Caco-2 (cell line): ENCODE measurements around the gene NEDD4L. TPM values are rescaled to one million over a fixed set of nuclear protein-coding genes. Genes with fewer than 3 reads are reported as not detected.
"Not testable (repeated sequence)": the region's sequence is repeated elsewhere in the genome, so short reads cannot be mapped to it uniquely, and the experiment has no call there.

Experiments
- BruUV-seq: library from RNA; stranded (reverse); fragments of 400-500 nt; replicated peaks from 2 replicates; lab custom pipeline; 2021; lab: Mats Ljungman, UMichigan
- CTCF ChIA-PET: fragments of 300-600 bp; sonication (Branson Sonifier 250); formaldehyde crosslinking; loops from one replicate; lab custom pipeline; 2022; ENCODE audit warnings: antibody characterized with exemption; lab: Charles Lee
- POLR2A ChIA-PET: fragments of 300-600 bp; sonication (Branson Sonifier 250); formaldehyde crosslinking; loops from one replicate; lab custom pipeline; 2022; ENCODE audit warnings: antibody characterized with exemption; lab: Charles Lee
- DNase-seq, 2 experiments: peaks; one replicate each; pipeline versions ENCODE4 v3.0.0 to v3.0.0-alpha.2; 2020 to 2022
- H3K27me3 ChIP-seq: replicated peaks from 2 replicates; pipeline ENCODE4 v1.6.0; 2011; ENCODE audit warnings: low read length; ENCODE audit not compliant: control insufficient read depth, insufficient read depth
- H3K36me3 ChIP-seq: 2 replicates; pipeline ENCODE4 v1.5.1; 2011; ENCODE audit warnings: low read length; ENCODE audit not compliant: control insufficient read depth, insufficient read depth
- H3K4me1 ChIP-seq: fragments of 250-450 bp; sonication (Bioruptor Pico); 2 replicates; pipeline ENCODE4 v1.5.1; 2020; ENCODE audit warnings: mild to moderate bottlenecking
- H3K4me3 ChIP-seq: 2 replicates; pipeline ENCODE4 v1.5.1; 2011; ENCODE audit warnings: low read depth, mild to moderate bottlenecking, control low read depth, low read length
- H3K9me3 ChIP-seq: fragments of 250-450 bp; sonication (Bioruptor Pico); 2 replicates; pipeline ENCODE4 v1.5.1; 2020; ENCODE audit warnings: mild to moderate bottlenecking, moderate library complexity
- H3K27ac Mint-ChIP-seq: one replicate; pipeline ENCODE4 v1.8.0; 2022; ENCODE audit warnings: mixed read lengths; ENCODE audit not compliant: unreplicated experiment
- H3K27me3 Mint-ChIP-seq: one replicate; pipeline ENCODE4 v1.8.0; 2022; ENCODE audit warnings: mixed read lengths; ENCODE audit not compliant: insufficient read depth, unreplicated experiment
- H3K36me3 Mint-ChIP-seq: one replicate; pipeline ENCODE4 v1.8.0; 2022; ENCODE audit warnings: mild to moderate bottlenecking, mixed read lengths; ENCODE audit not compliant: insufficient read depth, unreplicated experiment
- H3K4me1 Mint-ChIP-seq: one replicate; pipeline ENCODE4 v1.8.0; 2022; ENCODE audit warnings: low read depth, mixed read lengths; ENCODE audit not compliant: unreplicated experiment
- H3K4me3 Mint-ChIP-seq: one replicate; pipeline ENCODE4 v1.8.0; 2022; ENCODE audit warnings: mild to moderate bottlenecking, moderate library complexity, mixed read lengths; ENCODE audit not compliant: unreplicated experiment
- H3K9me3 Mint-ChIP-seq: one replicate; pipeline ENCODE4 v1.8.0; 2022; ENCODE audit warnings: mixed read lengths; ENCODE audit not compliant: unreplicated experiment
- intact Hi-C: fragments of 100-400 bp; cut with micrococcal nuclease; formaldehyde crosslinking; loops from one replicate; pipeline ENCODE4 v1.10.0; 2022; ENCODE audit not compliant: unreplicated experiment
- total RNA-seq: library from RNA; stranded (reverse); gene quantifications from 2 replicates; pipeline ENCODE4 v1.2.3, GENCODE V29; 2022
- TF ChIP-seq, protein P1 (sequence below), 2 experiments: fragments of 200-600 bp in 1 of 2; IDR thresholded peaks; 1 replicate in 1 of 2; 2 replicates in 1 of 2; pipeline versions ENCODE4 v1.5.1 to v1.8.0; 2011 to 2022; ENCODE audit warnings: antibody characterized with exemption in 1 of 2, control low read depth in 1 of 2, inconsistent platforms in 1 of 2, low read depth in 1 of 2, low read length in 1 of 2, mild to moderate bottlenecking in 1 of 2, moderate library complexity in 1 of 2; ENCODE audit not compliant: insufficient read depth in 1 of 2, severe bottlenecking in 1 of 2, unreplicated experiment in 1 of 2

Gene NEDD4L
- total RNA-seq, 1 experiment from 2014 or later: 85.4 TPM

DNA sequence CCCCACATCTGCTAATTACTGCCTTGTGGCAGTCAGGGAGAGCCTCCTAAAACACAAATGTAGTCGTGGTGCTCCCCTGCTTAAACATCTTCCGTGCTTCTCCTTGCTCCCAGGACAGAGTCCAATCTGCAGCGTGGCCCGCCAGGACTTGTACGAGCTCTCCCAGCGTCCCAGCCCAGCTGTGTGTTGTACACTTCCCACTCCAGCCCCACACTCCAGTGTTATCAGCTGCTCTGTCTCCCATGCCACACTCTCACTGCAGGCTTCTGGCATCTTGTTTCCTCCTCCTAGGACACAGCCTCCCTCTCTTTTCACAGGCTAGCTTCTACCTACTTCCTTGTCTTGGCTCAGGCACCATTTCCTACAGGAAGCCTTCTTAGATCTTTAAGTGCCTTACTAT is 385.4 kb downstream of the NEDD4L start:
- TF ChIP-seq, protein P1, sequence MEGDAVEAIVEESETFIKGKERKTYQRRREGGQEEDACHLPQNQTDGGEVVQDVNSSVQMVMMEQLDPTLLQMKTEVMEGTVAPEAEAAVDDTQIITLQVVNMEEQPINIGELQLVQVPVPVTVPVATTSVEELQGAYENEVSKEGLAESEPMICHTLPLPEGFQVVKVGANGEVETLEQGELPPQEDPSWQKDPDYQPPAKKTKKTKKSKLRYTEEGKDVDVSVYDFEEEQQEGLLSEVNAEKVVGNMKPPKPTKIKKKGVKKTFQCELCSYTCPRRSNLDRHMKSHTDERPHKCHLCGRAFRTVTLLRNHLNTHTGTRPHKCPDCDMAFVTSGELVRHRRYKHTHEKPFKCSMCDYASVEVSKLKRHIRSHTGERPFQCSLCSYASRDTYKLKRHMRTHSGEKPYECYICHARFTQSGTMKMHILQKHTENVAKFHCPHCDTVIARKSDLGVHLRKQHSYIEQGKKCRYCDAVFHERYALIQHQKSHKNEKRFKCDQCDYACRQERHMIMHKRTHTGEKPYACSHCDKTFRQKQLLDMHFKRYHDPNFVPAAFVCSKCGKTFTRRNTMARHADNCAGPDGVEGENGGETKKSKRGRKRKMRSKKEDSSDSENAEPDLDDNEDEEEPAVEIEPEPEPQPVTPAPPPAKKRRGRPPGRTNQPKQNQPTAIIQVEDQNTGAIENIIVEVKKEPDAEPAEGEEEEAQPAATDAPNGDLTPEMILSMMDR (IDR thresholded peaks at IDR 0.05; ENCODE audit: insufficient read depth in 1 of 2, low read depth in 1 of 2, low read length in 1 of 2, severe bottlenecking in 1 of 2, unreplicated experiment in 1 of 2): no peak
- H3K36me3 ChIP-seq: no peaks in the 10 kb centered on the region
- DNase-seq: no peak
- Mint-ChIP-seq H3K9me3 (no peaks in the 10 kb centered on the region), H3K4me1 (peaks cover 16% of the 10 kb centered on the region), H3K36me3 (no peaks in the 10 kb centered on the region), H3K27ac (peak overlapping the region; percentile 31), H3K4me3 (no peak overlapping the region), H3K27me3 (no peaks in the 10 kb centered on the region)
- H3K9me3 ChIP-seq: no peaks in the 10 kb centered on the region
- intact Hi-C loops: no loop called here
- ChIA-PET POLR2A (no interaction called here), CTCF (no interaction called here)
- no peak overlapping the region for H3K4me3 ChIP-seq
- no TSS peak for BruUV-seq
- H3K4me1 ChIP-seq: peaks cover 12% of the 10 kb centered on the region
- H3K27me3 ChIP-seq: no peaks in the 10 kb centered on the region

DNA sequence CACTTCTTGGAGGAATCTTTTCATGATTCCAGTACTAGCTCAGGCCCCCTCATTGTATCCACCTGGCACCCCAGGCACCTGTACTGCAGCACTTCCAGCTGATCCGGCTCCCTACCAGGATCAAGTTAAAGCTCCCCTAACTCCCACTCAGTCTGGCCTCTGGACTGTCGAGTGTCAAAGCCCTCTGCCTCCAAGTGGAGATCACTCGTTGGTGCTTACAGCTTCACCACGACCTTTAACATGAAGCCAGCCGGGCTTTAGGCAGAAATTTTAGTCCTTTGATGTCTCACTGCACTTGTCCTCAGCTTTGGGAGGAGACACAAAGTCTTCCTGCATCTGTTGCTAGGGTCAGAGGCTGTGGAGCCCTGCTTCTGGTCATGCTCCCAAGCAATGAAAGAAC is 387.2 kb downstream of the NEDD4L start:
- H3K4me3 ChIP-seq: no peak overlapping the region
- no peaks in the 10 kb centered on the region for H3K27me3 ChIP-seq
- H3K4me1 ChIP-seq: no peaks in the 10 kb centered on the region
- DNase-seq: no peak
- Mint-ChIP-seq H3K36me3 (no peaks in the 10 kb centered on the region), H3K4me3 (no peak overlapping the region), H3K4me1 (peaks cover 9% of the 10 kb centered on the region), H3K27me3 (no peaks in the 10 kb centered on the region), H3K9me3 (no peaks in the 10 kb centered on the region), H3K27ac (no peak overlapping the region)
- no peaks in the 10 kb centered on the region for H3K36me3 ChIP-seq
- no peaks in the 10 kb centered on the region for H3K9me3 ChIP-seq
- CTCF ChIA-PET: no interaction called here
- POLR2A ChIA-PET: no interaction called here
- BruUV-seq: no TSS peak
- TF ChIP-seq, protein P1 (IDR thresholded peaks at IDR 0.05; ENCODE audit: insufficient read depth in 1 of 2, low read depth in 1 of 2, low read length in 1 of 2, severe bottlenecking in 1 of 2, unreplicated experiment in 1 of 2): no peak
- intact Hi-C loops: no loop called here

DNA sequence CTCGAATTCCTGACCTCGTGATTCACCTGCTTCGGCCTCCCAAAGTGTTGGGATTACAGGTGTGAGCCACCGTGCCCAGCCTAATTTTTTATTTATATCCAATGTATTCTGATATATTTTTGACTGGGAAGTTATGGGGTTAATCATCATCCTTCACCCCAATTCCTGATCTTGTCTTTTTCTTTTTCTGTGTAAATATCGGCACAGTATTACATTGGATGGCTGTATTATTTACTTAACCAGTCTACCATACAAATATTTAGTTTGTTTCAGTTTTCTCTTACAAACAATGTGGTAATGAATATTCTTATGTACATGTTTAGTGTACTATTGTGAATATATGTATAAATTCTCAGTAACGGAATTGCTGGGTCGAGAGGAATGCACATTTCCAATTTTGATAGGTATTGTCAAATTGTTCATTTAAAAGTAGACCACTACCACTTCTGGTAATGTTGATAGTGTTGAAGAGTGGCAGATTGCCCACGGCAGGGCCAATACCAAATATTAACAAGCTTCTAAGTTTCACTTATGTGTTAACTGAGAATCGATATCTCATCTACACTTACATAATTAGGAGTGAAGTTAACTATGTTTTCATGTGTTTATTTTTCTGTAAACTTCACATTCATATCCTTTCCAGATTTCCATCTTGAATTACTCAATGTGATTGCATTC is 388.2 kb downstream of the NEDD4L start:
- Mint-ChIP-seq H3K27ac (no peak overlapping the region), H3K9me3 (no peaks in the 10 kb centered on the region), H3K36me3 (no peaks in the 10 kb centered on the region), H3K4me3 (no peak overlapping the region), H3K27me3 (no peaks in the 10 kb centered on the region), H3K4me1 (peaks cover 9% of the 10 kb centered on the region)
- TF ChIP-seq, protein P1 (IDR thresholded peaks at IDR 0.05; ENCODE audit: insufficient read depth in 1 of 2, low read depth in 1 of 2, low read length in 1 of 2, severe bottlenecking in 1 of 2, unreplicated experiment in 1 of 2): no peak
- DNase-seq: no peak
- POLR2A ChIA-PET: no interaction called here
- H3K4me1 ChIP-seq: no peaks in the 10 kb centered on the region
- no TSS peak for BruUV-seq
- intact Hi-C loops: no loop called here
- no peaks in the 10 kb centered on the region for H3K36me3 ChIP-seq
- H3K9me3 ChIP-seq: no peaks in the 10 kb centered on the region
- CTCF ChIA-PET: no interaction called here
- H3K27me3 ChIP-seq: no peaks in the 10 kb centered on the region
- no peak overlapping the region for H3K4me3 ChIP-seq

DNA sequence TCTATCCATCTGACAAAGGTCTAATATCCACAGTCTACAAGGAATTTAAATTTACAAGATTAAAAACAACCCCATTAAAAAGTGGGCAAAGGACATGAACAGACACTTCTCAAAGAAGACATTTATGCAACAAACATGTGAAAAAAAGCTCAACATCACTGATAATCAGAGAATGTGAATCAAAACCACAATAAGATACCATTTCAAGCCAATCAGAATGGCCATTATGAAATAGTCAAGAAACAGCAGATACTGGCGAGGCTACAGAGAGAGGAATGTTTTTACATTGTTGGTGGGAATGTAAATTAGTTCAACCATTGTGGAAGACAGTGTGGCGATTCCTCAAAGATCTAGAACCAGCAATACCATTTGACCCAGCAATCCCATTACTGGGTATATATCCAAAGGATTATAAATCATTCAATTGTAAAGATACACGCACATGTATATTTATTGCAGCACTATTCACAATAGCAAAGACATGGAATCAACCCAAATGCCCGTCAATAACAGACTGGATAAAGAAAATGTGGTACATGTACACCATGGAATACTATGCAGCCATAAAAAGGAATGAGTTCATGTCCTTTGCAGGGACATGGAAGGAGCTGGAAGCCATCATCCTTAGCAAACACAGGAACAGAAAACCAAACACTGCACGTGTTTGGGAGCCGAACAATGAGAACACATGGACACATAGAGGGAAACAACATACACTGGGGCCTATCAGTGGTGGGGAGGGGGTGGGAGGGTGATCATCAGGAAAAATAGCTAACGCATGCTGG is 391.4 kb downstream of the NEDD4L start:
- POLR2A ChIA-PET: not testable (repeated sequence)

More for the DNA sequence above, 391.4 kb downstream of the NEDD4L start:
- intact Hi-C loops, H3K36me3 Mint-ChIP-seq, BruUV-seq, H3K27me3 ChIP-seq, H3K4me1 Mint-ChIP-seq, CTCF ChIA-PET, H3K36me3 ChIP-seq, H3K4me1 ChIP-seq, H3K9me3 ChIP-seq, H3K4me3 ChIP-seq, DNase-seq, H3K27me3 Mint-ChIP-seq, H3K9me3 Mint-ChIP-seq, H3K4me3 Mint-ChIP-seq, H3K27ac Mint-ChIP-seq: not testable (repeated sequence)
